K562 (cell line): Measurements from ENCODE around the gene GRIK2.

Experiments used
- BACH1 ChIP-seq: fragments of 200-800 bp; sonication (Bioruptor generic); IDR thresholded peaks from 2 replicates; pipeline ENCODE4 v1.6.1; 2016; ENCODE audit warnings: missing genetic modification characterization, missing compliant biosample characterization
- BRCA1 ChIP-seq, 2 experiments: fragments of 450-650 bp in 1 of 2; sonication (generic) in 1 of 2; formaldehyde crosslinking in 1 of 2; IDR thresholded peaks; 2 replicates each; pipeline versions ENCODE4 v1.5.0 to v1.6.1; 2017 to 2020; ENCODE audit warnings: mild to moderate bottlenecking in 1 of 2, missing genetic modification reagents in 1 of 2
- CREM ChIP-seq: IDR thresholded peaks from 2 replicates; pipeline ENCODE4 v1.6.1; 2014; ENCODE audit warnings: antibody characterized with exemption, low read depth
- GABPA ChIP-seq: fragments of 200-800 bp; sonication (Bioruptor generic); conservative IDR thresholded peaks from 2 replicates; pipeline ENCODE4 v1.6.1; 2016; ENCODE audit warnings: low read depth, missing genetic modification characterization, missing compliant biosample characterization
- HNRNPK ChIP-seq: fragments of 200-400 bp; formaldehyde crosslinking; IDR thresholded peaks from one replicate; pipeline ENCODE4 v1.6.1; 2018; ENCODE audit warnings: mild to moderate bottlenecking, low read depth, low read length; ENCODE audit not compliant: poor library complexity, severe bottlenecking
- NRF1 ChIP-seq, 2 experiments: fragments of 450-650 bp; IDR thresholded peaks in 1 of 2; conservative IDR thresholded peaks in 1 of 2; 2 replicates each; pipeline ENCODE4 v1.6.1; 2014; ENCODE audit warnings: mild to moderate bottlenecking in 2 of 2
- PTBP1 ChIP-seq: fragments of 200-400 bp; formaldehyde crosslinking; IDR thresholded peaks from 2 replicates; pipeline ENCODE4 v1.6.1; 2017; ENCODE audit warnings: low read depth, low read length
- SRF ChIP-seq, 2 experiments: fragments of 250-450, 450-650 bp in 1 of 2; sonication (Bioruptor Pico) in 1 of 2; sonication (generic) in 1 of 2; formaldehyde crosslinking; IDR thresholded peaks; 2 replicates each; pipeline versions ENCODE4 v1.5.0 to v1.5.1; 2020 to 2022; ENCODE audit warnings: mild to moderate bottlenecking in 1 of 2, missing genetic modification reagents in 1 of 2
- TF ChIP-seq, protein P1 (sequence below): fragments of 250-450 bp; sonication (Bioruptor Pico); IDR thresholded peaks from 2 replicates; pipeline ENCODE4 v1.5.0; 2021; ENCODE audit warnings: mild to moderate bottlenecking, borderline replicate concordance

DNA sequence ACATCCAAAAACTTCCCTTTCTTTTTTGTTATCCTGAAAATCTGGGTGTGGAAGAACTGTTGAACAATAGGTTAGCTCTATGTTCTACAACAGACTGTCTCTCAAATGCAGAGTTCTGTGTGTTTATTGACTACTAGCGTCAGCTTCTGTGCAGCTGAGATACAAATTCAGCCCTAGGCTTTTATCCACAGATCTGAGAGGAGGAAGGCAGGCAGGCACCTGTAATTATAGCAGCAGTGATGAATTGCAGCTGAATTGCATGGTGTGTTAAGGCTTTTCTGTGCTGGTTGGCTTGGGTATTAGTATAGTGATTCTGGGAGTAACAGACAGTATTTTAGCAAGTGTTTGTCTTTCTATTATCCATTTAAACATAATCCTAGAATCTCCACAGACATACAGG lies 24.4 kb downstream of the GRIK2 start:
- no peak for TF ChIP-seq NRF1 (conservative IDR thresholded peaks at IDR 0.05 in 1 of 2, IDR thresholded peaks at IDR 0.05 in 1 of 2)
- no peak for TF ChIP-seq BACH1 (tag)
- no peak for TF ChIP-seq SRF (CRISPR knock-in tag; IDR thresholded peaks at IDR 0.05)
- TF ChIP-seq, protein P1, sequence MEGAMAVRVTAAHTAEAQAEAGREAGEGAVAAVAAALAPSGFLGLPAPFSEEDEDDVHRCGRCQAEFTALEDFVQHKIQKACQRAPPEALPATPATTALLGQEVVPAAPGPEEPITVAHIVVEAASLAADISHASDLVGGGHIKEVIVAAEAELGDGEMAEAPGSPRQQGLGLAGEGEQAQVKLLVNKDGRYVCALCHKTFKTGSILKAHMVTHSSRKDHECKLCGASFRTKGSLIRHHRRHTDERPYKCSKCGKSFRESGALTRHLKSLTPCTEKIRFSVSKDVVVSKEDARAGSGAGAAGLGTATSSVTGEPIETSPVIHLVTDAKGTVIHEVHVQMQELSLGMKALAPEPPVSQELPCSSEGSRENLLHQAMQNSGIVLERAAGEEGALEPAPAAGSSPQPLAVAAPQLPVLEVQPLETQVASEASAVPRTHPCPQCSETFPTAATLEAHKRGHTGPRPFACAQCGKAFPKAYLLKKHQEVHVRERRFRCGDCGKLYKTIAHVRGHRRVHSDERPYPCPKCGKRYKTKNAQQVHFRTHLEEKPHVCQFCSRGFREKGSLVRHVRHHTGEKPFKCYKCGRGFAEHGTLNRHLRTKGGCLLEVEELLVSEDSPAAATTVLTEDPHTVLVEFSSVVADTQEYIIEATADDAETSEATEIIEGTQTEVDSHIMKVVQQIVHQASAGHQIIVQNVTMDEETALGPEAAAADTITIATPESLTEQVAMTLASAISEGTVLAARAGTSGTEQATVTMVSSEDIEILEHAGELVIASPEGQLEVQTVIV, result no peak
- no peak for TF ChIP-seq PTBP1
- TF ChIP-seq GABPA (tag), result no peak
- no peak for TF ChIP-seq BRCA1 (IDR thresholded peaks at IDR 0.05)
- no peak for TF ChIP-seq BRCA1 (CRISPR knock-in tag; IDR thresholded peaks at IDR 0.05)
- no peak for TF ChIP-seq CREM
- no peak for TF ChIP-seq HNRNPK
